IMR-90 (cell line): ENCODE data around the gene RPL10A.

ENCODE experiments used
- CTCF ChIP-seq: conservative IDR thresholded peaks from 2 replicates; pipeline ENCODE4 v1.5.1; 2012; ENCODE audit warnings: mild to moderate bottlenecking, low read depth, low read length, improper control_type of control experiment
- MAFK ChIP-seq: IDR thresholded peaks from 2 replicates; pipeline ENCODE4 v1.6.1; 2012; ENCODE audit warnings: low read depth, low read length, improper control_type of control experiment
- MXI1 ChIP-seq: IDR thresholded peaks from 2 replicates; pipeline ENCODE4 v1.6.1; 2012; ENCODE audit warnings: low read depth, mild to moderate bottlenecking, low read length, moderate library complexity, borderline replicate concordance

GRCh38 chr6:35511562-35511941 lies 43.4 kb downstream of the RPL10A start:
- no peak for TF ChIP-seq MXI1
- TF ChIP-seq MAFK, result no peak
- no peak for TF ChIP-seq CTCF
